MCF 10A (cell line): Measurements from ENCODE around the gene TLE6. TPM values are rescaled to one million over a fixed set of nuclear protein-coding genes. Genes with fewer than 3 reads are reported as not detected.
"Not testable (repeated sequence)": the region's sequence is repeated elsewhere in the genome, so short reads cannot be mapped to it uniquely, and the experiment has no call there.

ENCODE experiments used
- BruUV-seq: library from RNA; stranded (reverse); fragments of 400-500 nt; replicated peaks from 2 replicates; lab custom pipeline; 2021; lab: Mats Ljungman, UMichigan
- CTCF ChIA-PET: fragments of 300-600 bp; sonication (Branson Sonifier 250); formaldehyde crosslinking; extraction: SDS; loops from one replicate; lab custom pipeline; 2021; ENCODE audit warnings: antibody characterized with exemption, inconsistent platforms; lab: Yijun Ruan, JAX
- POLR2A ChIA-PET: fragments of 300-600, 350-650 bp; sonication (Branson Sonifier 250); formaldehyde crosslinking; extraction: SDS; loops from one replicate; lab custom pipeline; 2020; ENCODE audit warnings: antibody characterized with exemption, inconsistent platforms; lab: Yijun Ruan, JAX
- DNase-seq: peaks from one replicate; pipeline ENCODE4 v3.0.0-alpha.2; 2018; ENCODE audit not compliant: unreplicated experiment
- H3K27ac Mint-ChIP-seq: one replicate; pipeline ENCODE4 v1.8.0; 2022; ENCODE audit warnings: mild to moderate bottlenecking, low read depth, mixed read lengths; ENCODE audit not compliant: unreplicated experiment
- H3K27me3 Mint-ChIP-seq: one replicate; pipeline ENCODE4 v1.8.0; 2022; ENCODE audit warnings: mixed read lengths; ENCODE audit not compliant: insufficient read depth, unreplicated experiment
- H3K36me3 Mint-ChIP-seq: one replicate; pipeline ENCODE4 v1.8.0; 2022; ENCODE audit warnings: mild to moderate bottlenecking, moderate library complexity, mixed read lengths; ENCODE audit not compliant: insufficient read depth, unreplicated experiment
- H3K4me1 Mint-ChIP-seq: one replicate; pipeline ENCODE4 v1.8.0; 2022; ENCODE audit warnings: mixed read lengths; ENCODE audit not compliant: insufficient read depth, unreplicated experiment
- H3K4me3 Mint-ChIP-seq: one replicate; pipeline ENCODE4 v1.8.0; 2022; ENCODE audit warnings: mild to moderate bottlenecking, moderate library complexity, mixed read lengths; ENCODE audit not compliant: unreplicated experiment
- H3K9me3 Mint-ChIP-seq: one replicate; pipeline ENCODE4 v1.8.0; 2022; ENCODE audit warnings: mixed read lengths; ENCODE audit not compliant: unreplicated experiment
- CTCF ChIP-seq: fragments of 200-600 bp; IDR thresholded peaks from one replicate; pipeline ENCODE4 v1.8.0; 2022; ENCODE audit warnings: antibody characterized with exemption, mild to moderate bottlenecking; ENCODE audit not compliant: unreplicated experiment
- intact Hi-C: fragments of 100-400 bp; cut with micrococcal nuclease; formaldehyde crosslinking; loops from 2 replicates; pipeline ENCODE4 v1.14.1; 2022
- total RNA-seq: library from RNA; stranded (reverse); gene quantifications from 2 replicates; pipeline ENCODE4 v1.2.3, GENCODE V29; 2022

TLE6 gene
- total RNA-seq, 1 experiment from 2014 or later: 0.89 TPM

- peaks cover 11% of the 10 kb centered on the region for H3K4me1 Mint-ChIP-seq
- H3K4me3 Mint-ChIP-seq: no peak overlapping the region
- no peaks in the 10 kb centered on the region for H3K36me3 Mint-ChIP-seq
- no peaks in the 10 kb centered on the region for H3K27me3 Mint-ChIP-seq
- no peak for DNase-seq
- no TSS peak for BruUV-seq
- H3K27ac Mint-ChIP-seq: no peak overlapping the region
- CTCF ChIA-PET: no interaction called here
- no peak for TF ChIP-seq CTCF
- intact Hi-C loops: no loop called here
- no peaks in the 10 kb centered on the region for H3K9me3 Mint-ChIP-seq
- POLR2A ChIA-PET: no interaction called here
Measured at GRCh38 chr19:2987797-2988196, 10.4 kb downstream of the TLE6 start.

GRCh38 chr19:2988568-2988967 lies 11.2 kb downstream of the TLE6 start:
- no TSS peak for BruUV-seq
- Mint-ChIP-seq H3K36me3 (peaks cover 1% of the 10 kb centered on the region), H3K4me3 (no peak overlapping the region), H3K4me1 (peaks cover 3% of the 10 kb centered on the region), H3K27me3 (no peaks in the 10 kb centered on the region), H3K9me3 (no peaks in the 10 kb centered on the region), H3K27ac (no peak overlapping the region)
- intact Hi-C loops: no loop called here
- no peak for DNase-seq
- no peak for TF ChIP-seq CTCF
- ChIA-PET POLR2A (no interaction called here), CTCF (no interaction called here)

- Mint-ChIP-seq H3K9me3 (no peaks in the 10 kb centered on the region), H3K27me3 (no peaks in the 10 kb centered on the region), H3K27ac (no peak overlapping the region), H3K4me3 (no peak overlapping the region), H3K36me3 (peaks cover 6% of the 10 kb centered on the region), H3K4me1 (no peaks in the 10 kb centered on the region)
- ChIA-PET CTCF (interaction anchor here (0.8 kb wide), 1 partner anchor 65 kb away, joined by 3 read pairs; no protein-coding TSS in a partner anchor), POLR2A (no interaction called here)
- no peak for TF ChIP-seq CTCF
- intact Hi-C loops: no loop called here
- no peak for DNase-seq
- no TSS peak for BruUV-seq
Measured at GRCh38 chr19:2989236-2989946, 12.0 kb downstream of the TLE6 start.

- POLR2A ChIA-PET, BruUV-seq, H3K9me3 Mint-ChIP-seq, intact Hi-C loops, H3K27ac Mint-ChIP-seq, H3K4me3 Mint-ChIP-seq, CTCF ChIA-PET, DNase-seq, H3K4me1 Mint-ChIP-seq, H3K27me3 Mint-ChIP-seq, H3K36me3 Mint-ChIP-seq: not testable (repeated sequence)
Measured at GRCh38 chr19:2992333-2992732, 15.0 kb downstream of the TLE6 start.
